Upper lobe of right lung (tissue), 1 donor: ENCODE results near the gene SNRPB2. TPM values are rescaled to one million over a fixed set of nuclear protein-coding genes. Genes with fewer than 3 reads are reported as not detected.

Experiments
- ATAC-seq: fragments of 200-7000 bp; cut with Tn5 transposase; one replicate; pipeline ENCODE4 v1.9.1; 2020; ENCODE audit warnings: mild to moderate bottlenecking, moderate library complexity
- DNase-seq: peaks from one replicate; pipeline ENCODE4 v3.0.0-alpha.2; 2020
- H3K27ac ChIP-seq: fragments of 200-600 bp; one replicate; pipeline ENCODE4 v1.8.0; 2022
- H3K27me3 ChIP-seq: fragments of 200-600 bp; one replicate; pipeline ENCODE4 v1.8.0; 2022; ENCODE audit warnings: mild to moderate bottlenecking
- H3K36me3 ChIP-seq: fragments of 200-600 bp; one replicate; pipeline ENCODE4 v1.8.0; 2022
- H3K4me1 ChIP-seq: fragments of 200-600 bp; one replicate; pipeline ENCODE4 v1.8.0; 2022
- H3K4me3 ChIP-seq: fragments of 200-600 bp; one replicate; pipeline ENCODE4 v1.8.0; 2022; ENCODE audit warnings: mild to moderate bottlenecking
- H3K9me3 ChIP-seq: fragments of 200-600 bp; one replicate; pipeline ENCODE4 v1.8.0; 2022
- CTCF ChIP-seq: fragments of 200-600 bp; IDR thresholded peaks from one replicate; pipeline ENCODE4 v1.8.0; 2022; ENCODE audit warnings: antibody characterized with exemption
- intact Hi-C: fragments of 100-400 bp; cut with DNase I; formaldehyde crosslinking; loops from one replicate; pipeline ENCODE4 v1.11.0; 2022
- total RNA-seq: library from RNA; stranded (reverse); fragmentation: NEBNext Ultra II Directional; extraction: Animal tissue kit (Norgen Biotek cat#: 25700); gene quantifications from one replicate; pipeline ENCODE4 v1.2.1, GENCODE V29; 2021
- donor health status: DM: no; HTN: yes; CAD: no; lungs with severe emphysema.

Gene SNRPB2
- total RNA-seq, 1 donor from 2014 or later = 39.5 TPM

GRCh38 chr20:16692442-16692841, 37.4 kb upstream of the SNRPB2 start:
- H3K4me1 ChIP-seq = no peaks in the 10 kb centered on the region
- TF ChIP-seq CTCF = no peak
- no peaks in the 10 kb centered on the region for H3K27me3 ChIP-seq
- intact Hi-C loops = no loop called here
- no peak for DNase-seq
- ATAC-seq = no peak
- no peak overlapping the region for H3K4me3 ChIP-seq
- no peak overlapping the region for H3K27ac ChIP-seq
- no peaks in the 10 kb centered on the region for H3K36me3 ChIP-seq
- no peaks in the 10 kb centered on the region for H3K9me3 ChIP-seq

- Histone ChIP-seq H3K27me3 (no peaks in the 10 kb centered on the region), H3K9me3 (no peaks in the 10 kb centered on the region), H3K4me3 (no peak overlapping the region), H3K4me1 (no peaks in the 10 kb centered on the region), H3K27ac (no peak overlapping the region), H3K36me3 (no peaks in the 10 kb centered on the region)
- intact Hi-C loops = no loop called here
- no peak for ATAC-seq
- TF ChIP-seq CTCF = no peak
- DNase-seq = no peak
Observed at GRCh38 chr20:16693278-16693677, 36.5 kb upstream of the SNRPB2 start.

GRCh38 chr20:16694161-16694560, 35.7 kb upstream of the SNRPB2 start:
- H3K4me3 ChIP-seq = no peak overlapping the region
- H3K27ac ChIP-seq = no peak overlapping the region
- H3K27me3 ChIP-seq = no peaks in the 10 kb centered on the region
- ATAC-seq (no peak), DNase-seq (no peak)
- intact Hi-C loops = no loop called here
- TF ChIP-seq CTCF = no peak
- H3K9me3 ChIP-seq = no peaks in the 10 kb centered on the region
- no peaks in the 10 kb centered on the region for H3K4me1 ChIP-seq
- H3K36me3 ChIP-seq = no peaks in the 10 kb centered on the region

- TF ChIP-seq CTCF = no peak
- H3K4me3 ChIP-seq = no peak overlapping the region
- no peaks in the 10 kb centered on the region for H3K36me3 ChIP-seq
- H3K27ac ChIP-seq = no peak overlapping the region
- H3K9me3 ChIP-seq = no peaks in the 10 kb centered on the region
- H3K4me1 ChIP-seq = no peaks in the 10 kb centered on the region
- intact Hi-C loops = no loop called here
- ATAC-seq = no peak
- no peaks in the 10 kb centered on the region for H3K27me3 ChIP-seq
- DNase-seq = no peak
Observed at GRCh38 chr20:16695628-16696027, 34.2 kb upstream of the SNRPB2 start.

GRCh38 chr20:16699293-16699692, 30.5 kb upstream of the SNRPB2 start:
- Histone ChIP-seq H3K4me3 (no peak overlapping the region), H3K27me3 (no peaks in the 10 kb centered on the region), H3K4me1 (no peaks in the 10 kb centered on the region), H3K9me3 (no peaks in the 10 kb centered on the region), H3K36me3 (no peaks in the 10 kb centered on the region), H3K27ac (no peak overlapping the region)
- no peak for DNase-seq
- no peak for TF ChIP-seq CTCF
- intact Hi-C loops = no loop called here
- no peak for ATAC-seq

GRCh38 chr20:16701296-16701695, 28.5 kb upstream of the SNRPB2 start:
- TF ChIP-seq CTCF = peak; percentile 41
- H3K27ac ChIP-seq = no peak overlapping the region
- no peaks in the 10 kb centered on the region for H3K36me3 ChIP-seq
- no peak overlapping the region for H3K4me3 ChIP-seq
- H3K27me3 ChIP-seq = no peaks in the 10 kb centered on the region
- ATAC-seq (peak; percentile 24), DNase-seq (no peak)
- intact Hi-C loops = no loop called here
- no peaks in the 10 kb centered on the region for H3K4me1 ChIP-seq
- no peaks in the 10 kb centered on the region for H3K9me3 ChIP-seq
